ENCODE measurements around the gene PDE4D. TPM values are rescaled to one million over a fixed set of nuclear protein-coding genes. Genes with fewer than 3 reads are reported as not detected.

The PDE4D gene
- total RNA-seq, 1 experiment from 2014 or later, result 2.1 TPM

DNA sequence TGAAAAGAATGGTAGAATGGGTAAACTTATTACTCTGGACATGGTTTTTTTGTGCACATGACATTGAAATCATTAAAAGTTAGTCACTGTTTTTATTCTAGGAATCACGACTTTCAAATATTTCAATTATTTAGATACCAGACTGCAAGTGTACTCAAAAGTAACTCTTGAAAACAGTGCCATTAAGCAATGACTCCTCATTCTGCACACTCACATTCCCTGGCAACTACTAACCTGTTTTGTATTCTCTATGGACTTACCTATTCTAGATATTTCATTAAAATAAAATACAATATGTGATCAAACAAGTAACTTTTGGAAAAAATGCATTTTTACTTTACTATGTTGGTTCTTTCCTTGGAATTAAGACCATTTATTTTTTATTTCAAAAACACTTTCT, 607.0 kb downstream of the PDE4D start:
- Histone ChIP-seq H3K27ac (ENCODE audit: insufficient read length, low read depth, low read length) (no peak overlapping the region), H2BK12ac (ENCODE audit: insufficient read length, low read depth, low read length) (no peak overlapping the region), H3K4me1 (ENCODE audit: insufficient read depth, low read length) (no peaks in the 10 kb centered on the region), H2AFZ (ENCODE audit: low read length) (no peak overlapping the region), H4K5ac (ENCODE audit: insufficient read length, low read depth, low read length) (no peak overlapping the region), H3K79me1 (ENCODE audit: insufficient read depth, low read depth, low read length, poor library complexity, severe bottlenecking) (no peaks in the 10 kb centered on the region), H3K79me2 (ENCODE audit: insufficient read depth, low read length) (no peaks in the 10 kb centered on the region), H2BK120ac (ENCODE audit: low read depth, low read length, poor library complexity, severe bottlenecking) (no peak overlapping the region), H2BK20ac (ENCODE audit: low read depth, low read length, poor library complexity, severe bottlenecking) (no peak overlapping the region), H4K91ac (ENCODE audit: insufficient read length, low read depth, low read length) (no peak overlapping the region), H4K20me1 (ENCODE audit: control insufficient read depth, insufficient read depth, insufficient read length) (no peaks in the 10 kb centered on the region), H3K23me2 (ENCODE audit: insufficient read length, low read depth, low read length, poor library complexity, severe bottlenecking) (no peaks in the 10 kb centered on the region), H3K9ac (ENCODE audit: extremely low read depth, insufficient read length, low read length) (no peak overlapping the region), H3K14ac (ENCODE audit: insufficient read depth, low read length) (no peak overlapping the region), H4K8ac (replicated peaks; ENCODE audit: insufficient read length, low read depth, low read length) (no peak overlapping the region), H3K9me3 (ENCODE audit: control insufficient read depth, low read depth, low read length) (no peaks in the 10 kb centered on the region), H2AK5ac (ENCODE audit: insufficient read length, low read length) (no peak overlapping the region), H3T11ph (ENCODE audit: low read length) (no peak overlapping the region), H2BK15ac (ENCODE audit: low read depth, low read length) (no peak overlapping the region), H3K4me2 (ENCODE audit: insufficient read depth, insufficient read length, low read length) (no peak overlapping the region), H2BK5ac (ENCODE audit: insufficient read length, low read length) (no peak overlapping the region), H3K27me3 (ENCODE audit: insufficient read depth, low read length) (no peaks in the 10 kb centered on the region), H3K56ac (ENCODE audit: insufficient read length, low read depth, low read length) (no peak overlapping the region), H3K23ac (ENCODE audit: insufficient read length, low read depth, low read length) (no peak overlapping the region), H3K18ac (ENCODE audit: insufficient read length, low read depth, low read length) (no peak overlapping the region), H3K4ac (ENCODE audit: low read depth, low read length) (no peak overlapping the region)
- H3K4me1 Mint-ChIP-seq, result peaks cover 0 to 2% of the 10 kb centered on the region in 2 experiments; a peak in 1 of 4 replicates
- no peaks in the 10 kb centered on the region for H3K9me3 Mint-ChIP-seq
- no peak overlapping the region for H3K4me3 Mint-ChIP-seq
- DNase-seq, result no peak
- WGBS (ENCODE audit: extremely low coverage, insufficient read length, low lambda C conversion rate), result no CpG with 5 or more reads among the region's 1 CpG
- H3K27ac Mint-ChIP-seq, result no peak overlapping the region
- no peaks in the 10 kb centered on the region for H3K36me3 Mint-ChIP-seq (ENCODE audit: insufficient read depth in 1 of 3, low read depth in 3 of 3)
- peaks cover 22% of the 10 kb centered on the region for H3K27me3 Mint-ChIP-seq (ENCODE audit: low read depth)
- TF ChIP-seq, protein P1, sequence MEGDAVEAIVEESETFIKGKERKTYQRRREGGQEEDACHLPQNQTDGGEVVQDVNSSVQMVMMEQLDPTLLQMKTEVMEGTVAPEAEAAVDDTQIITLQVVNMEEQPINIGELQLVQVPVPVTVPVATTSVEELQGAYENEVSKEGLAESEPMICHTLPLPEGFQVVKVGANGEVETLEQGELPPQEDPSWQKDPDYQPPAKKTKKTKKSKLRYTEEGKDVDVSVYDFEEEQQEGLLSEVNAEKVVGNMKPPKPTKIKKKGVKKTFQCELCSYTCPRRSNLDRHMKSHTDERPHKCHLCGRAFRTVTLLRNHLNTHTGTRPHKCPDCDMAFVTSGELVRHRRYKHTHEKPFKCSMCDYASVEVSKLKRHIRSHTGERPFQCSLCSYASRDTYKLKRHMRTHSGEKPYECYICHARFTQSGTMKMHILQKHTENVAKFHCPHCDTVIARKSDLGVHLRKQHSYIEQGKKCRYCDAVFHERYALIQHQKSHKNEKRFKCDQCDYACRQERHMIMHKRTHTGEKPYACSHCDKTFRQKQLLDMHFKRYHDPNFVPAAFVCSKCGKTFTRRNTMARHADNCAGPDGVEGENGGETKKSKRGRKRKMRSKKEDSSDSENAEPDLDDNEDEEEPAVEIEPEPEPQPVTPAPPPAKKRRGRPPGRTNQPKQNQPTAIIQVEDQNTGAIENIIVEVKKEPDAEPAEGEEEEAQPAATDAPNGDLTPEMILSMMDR (conservative IDR thresholded peaks at IDR 0.05), result no peak
